Endodermal cell (in vitro differentiated cells): ENCODE data around the gene TMEM244. TPM values are rescaled to one million over a fixed set of nuclear protein-coding genes. Genes with fewer than 3 reads are reported as not detected.
"Not testable (repeated sequence)": the region's sequence is repeated elsewhere in the genome, so short reads cannot be mapped to it uniquely, and the experiment has no call there.

Experiments
- DNase-seq: peaks from one replicate; pipeline ENCODE4 v3.0.0-alpha.2; 2017
- H3K27ac ChIP-seq: 2 replicates; pipeline ENCODE4 v1.5.1; 2013; ENCODE audit warnings: mild to moderate bottlenecking, low read depth, low read length, moderate library complexity
- H3K27me3 ChIP-seq: 2 replicates; pipeline ENCODE4 v1.6.1; 2013; ENCODE audit warnings: mild to moderate bottlenecking, low read length, moderate library complexity; ENCODE audit not compliant: insufficient read depth, control insufficient read depth, poor library complexity, severe bottlenecking
- H3K36me3 ChIP-seq: 2 replicates; pipeline ENCODE4 v1.7.0; 2013; ENCODE audit warnings: mild to moderate bottlenecking, low read length, moderate library complexity; ENCODE audit not compliant: control insufficient read depth, insufficient read depth
- H3K4me1 ChIP-seq: one replicate; pipeline ENCODE4 v1.7.0; 2013; ENCODE audit warnings: low read length; ENCODE audit not compliant: control insufficient read depth, insufficient read depth
- H3K4me3 ChIP-seq: 2 replicates; pipeline ENCODE4 v1.5.1; 2013; ENCODE audit warnings: mild to moderate bottlenecking, low read length, moderate library complexity
- H3K9ac ChIP-seq: 2 replicates; pipeline ENCODE4 v1.6.1; 2013; ENCODE audit warnings: mild to moderate bottlenecking, low read length, moderate library complexity; ENCODE audit not compliant: poor library complexity, severe bottlenecking; ENCODE audit errors: extremely low read depth
- H3K9me3 ChIP-seq: 2 replicates; pipeline ENCODE4 v1.6.1; 2013; ENCODE audit warnings: mild to moderate bottlenecking, low read length, moderate library complexity; ENCODE audit not compliant: control insufficient read depth
- H3K27ac Mint-ChIP-seq: 2 replicates; pipeline ENCODE4 v1.8.0; 2020; ENCODE audit warnings: mixed read lengths
- H3K27me3 Mint-ChIP-seq: 2 replicates; pipeline ENCODE4 v1.8.0; 2021; ENCODE audit warnings: mild to moderate bottlenecking, mixed read lengths; ENCODE audit not compliant: insufficient read depth
- H3K36me3 Mint-ChIP-seq: 2 replicates; pipeline ENCODE4 v1.8.0; 2020; ENCODE audit warnings: low read depth, mixed read lengths
- H3K4me1 Mint-ChIP-seq: 2 replicates; pipeline ENCODE4 v1.8.0; 2020; ENCODE audit warnings: mixed read lengths
- H3K4me3 Mint-ChIP-seq: 2 replicates; pipeline ENCODE4 v1.8.0; 2020; ENCODE audit warnings: mild to moderate bottlenecking, moderate library complexity, mixed read lengths
- H3K9me3 Mint-ChIP-seq: 2 replicates; pipeline ENCODE4 v1.8.0; 2020; ENCODE audit warnings: mild to moderate bottlenecking, mixed read lengths
- CTCF ChIP-seq: fragments of 200-600 bp; sonication (generic); conservative IDR thresholded peaks from 2 replicates; pipeline ENCODE4 v1.5.0; 2021; ENCODE audit warnings: antibody characterized with exemption, mild to moderate bottlenecking
- WGBS, 2 experiments: methylation state at CpG; one replicate each; pipeline versions ENCODE4 v1.1.5 to v1.1.7; 2013; ENCODE audit warnings: missing lambda C conversion rate in 2 of 2, mixed read lengths in 1 of 2; ENCODE audit not compliant: insufficient coverage in 1 of 2, insufficient read length in 1 of 2; 5-methylcytosine and 5-hydroxymethylcytosine counted together
- total RNA-seq, 2 donors: library from RNA; stranded (reverse); fragmentation: NEBNext Ultra II Directional in 1 of 2; extraction: Animal tissue kit (Norgen Biotek cat#: 25700) in 1 of 2; gene quantifications; 2 replicates in 1 of 2; 3 replicates in 1 of 2; pipeline ENCODE4 v1.2.1, GENCODE V29; 2021

The TMEM244 gene
- total RNA-seq, 2 donors from 2014 or later, result not detected

GRCh38 chr6:129817821-129818220, 43.3 kb downstream of the TMEM244 start:
- no peaks in the 10 kb centered on the region for H3K9me3 Mint-ChIP-seq
- H3K36me3 Mint-ChIP-seq, result no peaks in the 10 kb centered on the region
- WGBS, 2 experiments, result 92% methylated on average over 1 of the region's 1 CpG; no CpG with 5 or more reads in 1 of the 2 experiments

GRCh38 chr6:129817332-129817731, 43.8 kb downstream of the TMEM244 start:
- H3K36me3 Mint-ChIP-seq, result no peaks in the 10 kb centered on the region
- Histone ChIP-seq H3K36me3 (no peaks in the 10 kb centered on the region), H3K27ac (no peak overlapping the region), H3K9me3 (no peaks in the 10 kb centered on the region), H3K4me1 (no peaks in the 10 kb centered on the region), H3K27me3 (no peaks in the 10 kb centered on the region), H3K4me3 (no peak overlapping the region), H3K9ac (no peak overlapping the region)
- no peak for TF ChIP-seq CTCF
- WGBS, 2 experiments, result 88 to 100% methylated on average over 2 to 3 of the region's 3 CpGs
- H3K4me3 Mint-ChIP-seq, result no peak overlapping the region
- no peaks in the 10 kb centered on the region for H3K4me1 Mint-ChIP-seq
- H3K27me3 Mint-ChIP-seq, result no peaks in the 10 kb centered on the region
- no peaks in the 10 kb centered on the region for H3K9me3 Mint-ChIP-seq
- DNase-seq, result no peak
- no peak overlapping the region for H3K27ac Mint-ChIP-seq

More at GRCh38 chr6:129817821-129818220, 43.3 kb downstream of the TMEM244 start:
- no peak overlapping the region for H3K27ac ChIP-seq
- Mint-ChIP-seq H3K27ac (no peak overlapping the region), H3K27me3 (no peaks in the 10 kb centered on the region), H3K4me3 (no peak overlapping the region), H3K4me1 (no peaks in the 10 kb centered on the region)
- no peak overlapping the region for H3K4me3 ChIP-seq
- H3K9ac ChIP-seq, result no peak overlapping the region
- H3K4me1 ChIP-seq, result no peaks in the 10 kb centered on the region
- no peaks in the 10 kb centered on the region for H3K27me3 ChIP-seq
- no peaks in the 10 kb centered on the region for H3K9me3 ChIP-seq
- no peak for TF ChIP-seq CTCF
- DNase-seq, result no peak
- no peaks in the 10 kb centered on the region for H3K36me3 ChIP-seq

- H3K36me3 ChIP-seq, result no peaks in the 10 kb centered on the region
- Mint-ChIP-seq H3K36me3 (no peaks in the 10 kb centered on the region), H3K27me3 (no peaks in the 10 kb centered on the region), H3K4me3 (no peak overlapping the region), H3K9me3 (peaks cover 12% of the 10 kb centered on the region), H3K4me1 (no peaks in the 10 kb centered on the region), H3K27ac (no peak overlapping the region)
- no peak overlapping the region for H3K4me3 ChIP-seq
- H3K27me3 ChIP-seq, result no peaks in the 10 kb centered on the region
- no peaks in the 10 kb centered on the region for H3K9me3 ChIP-seq
- TF ChIP-seq CTCF, result no peak
- H3K27ac ChIP-seq, result no peak overlapping the region
- DNase-seq, result no peak
- WGBS, 2 experiments, result 100% methylated on average over 1 of the region's 2 CpGs; no CpG with 5 or more reads in 1 of the 2 experiments
- no peaks in the 10 kb centered on the region for H3K4me1 ChIP-seq
- no peak overlapping the region for H3K9ac ChIP-seq
Observed at GRCh38 chr6:129812145-129812777, 48.9 kb downstream of the TMEM244 start.

- H3K4me3 Mint-ChIP-seq, H3K9ac ChIP-seq, H3K36me3 ChIP-seq, H3K27ac Mint-ChIP-seq, H3K4me1 ChIP-seq, H3K27ac ChIP-seq, H3K27me3 Mint-ChIP-seq, H3K27me3 ChIP-seq, H3K4me1 Mint-ChIP-seq, H3K36me3 Mint-ChIP-seq, H3K4me3 ChIP-seq, DNase-seq: not testable (repeated sequence)
- H3K9me3 ChIP-seq, result peaks cover 43% of the 10 kb centered on the region
- peaks cover 37% of the 10 kb centered on the region for H3K9me3 Mint-ChIP-seq
- WGBS, 2 experiments, result 83 to 92% methylated on average over 1 of the region's 2 CpGs
Observed at GRCh38 chr6:129807141-129807540, 54.0 kb downstream of the TMEM244 start.

GRCh38 chr6:129802920-129803319, 58.2 kb downstream of the TMEM244 start:
- not testable (repeated sequence) for H3K9ac ChIP-seq, H3K27me3 ChIP-seq, H3K4me1 ChIP-seq, DNase-seq, H3K4me1 Mint-ChIP-seq, H3K27ac Mint-ChIP-seq, H3K36me3 ChIP-seq, H3K36me3 Mint-ChIP-seq, H3K27me3 Mint-ChIP-seq, H3K27ac ChIP-seq, H3K4me3 Mint-ChIP-seq
- peaks cover 41% of the 10 kb centered on the region for H3K9me3 Mint-ChIP-seq
- H3K9me3 ChIP-seq, result peaks cover 58% of the 10 kb centered on the region
- H3K4me3 ChIP-seq, result peak overlapping the region; percentile 65
